NCI-H345 treated with DMSO at 0.1 percent for 48 hours (cell line): ENCODE data around the gene ZNF823.

Source experiments
- DNase-seq: peaks from one replicate; lab custom pipeline; 2025; ENCODE audit not compliant: unreplicated experiment; lab: John Stamatoyannopoulos, UW

ZNF823 gene

DNA sequence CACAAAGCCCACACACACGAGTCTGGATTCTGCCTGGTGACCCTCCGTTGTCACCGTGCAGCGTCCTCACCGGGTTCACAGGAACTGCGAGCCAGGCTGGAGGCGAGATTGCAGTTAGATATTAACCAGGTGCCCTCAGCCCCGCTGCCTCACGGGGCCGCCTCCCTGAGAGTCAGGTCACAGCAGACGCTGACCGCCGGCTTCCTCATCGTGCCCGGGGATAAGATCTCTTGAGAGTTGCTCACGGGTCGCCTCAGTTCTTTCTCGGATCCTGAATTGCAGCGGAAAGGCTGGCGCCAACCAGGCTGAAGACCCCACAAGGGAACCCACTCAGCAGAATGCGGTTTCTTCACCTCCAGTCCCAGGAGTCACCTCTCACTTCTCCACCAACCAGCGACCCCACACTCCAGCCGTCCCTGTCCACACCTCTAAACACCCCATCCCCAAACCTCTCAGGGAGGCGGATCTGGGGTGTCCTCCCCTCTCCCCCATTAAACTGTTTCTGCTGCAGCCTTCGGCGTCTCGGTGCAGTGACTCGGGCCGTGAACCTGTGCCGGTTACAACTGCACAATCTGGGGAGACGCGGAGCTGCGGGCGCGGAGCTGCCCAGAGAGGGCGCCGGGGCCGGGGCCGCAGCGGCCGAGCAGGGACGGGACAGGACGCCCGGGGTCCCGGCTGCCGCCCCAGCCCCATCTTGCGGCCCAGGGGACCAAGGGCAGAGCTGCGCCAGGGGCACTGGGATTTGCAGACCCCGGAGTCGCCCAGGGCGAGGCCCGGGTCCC, 591 bp downstream of the ZNF823 start:
- DNase-seq = no peak

DNA sequence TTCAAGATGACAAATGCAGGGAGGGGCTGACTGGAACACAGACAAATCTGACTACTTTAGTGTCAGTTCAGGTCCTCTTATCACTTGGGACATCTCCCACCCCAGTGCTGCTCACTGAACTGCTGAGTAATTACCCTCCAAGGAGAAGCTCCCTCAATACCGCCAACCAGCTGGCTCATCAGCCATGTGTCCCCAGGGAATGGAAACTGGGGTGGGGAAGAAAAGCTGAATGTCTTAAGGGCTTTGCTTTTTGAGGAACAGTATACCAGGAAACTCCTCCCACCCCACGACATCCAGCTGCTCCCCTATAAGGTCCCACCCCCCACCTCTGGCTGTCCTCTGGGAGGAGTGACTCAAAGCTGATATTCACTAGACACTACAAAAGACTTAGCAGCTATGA, 2.0 kb downstream of the ZNF823 start:
- no peak for DNase-seq

DNA sequence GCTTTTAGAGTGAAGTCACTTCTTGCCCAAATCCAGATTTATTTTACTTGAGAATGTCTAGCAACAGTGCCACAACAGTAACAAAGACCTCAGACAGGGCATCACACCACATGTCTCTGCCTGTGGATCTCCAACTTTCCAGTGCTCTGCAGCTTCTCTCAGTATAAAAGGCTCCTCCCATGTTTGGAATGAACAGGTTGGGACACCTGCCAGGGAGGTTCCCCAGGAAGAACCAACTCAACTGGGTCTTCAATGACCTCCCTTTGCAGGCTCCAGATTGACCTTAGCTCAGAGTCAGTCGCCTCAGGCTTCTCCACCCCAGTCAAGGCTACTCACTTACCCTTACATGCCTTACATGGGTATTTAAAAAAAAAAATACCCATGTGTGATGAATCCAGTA, 3.4 kb downstream of the ZNF823 start:
- no peak for DNase-seq

DNA sequence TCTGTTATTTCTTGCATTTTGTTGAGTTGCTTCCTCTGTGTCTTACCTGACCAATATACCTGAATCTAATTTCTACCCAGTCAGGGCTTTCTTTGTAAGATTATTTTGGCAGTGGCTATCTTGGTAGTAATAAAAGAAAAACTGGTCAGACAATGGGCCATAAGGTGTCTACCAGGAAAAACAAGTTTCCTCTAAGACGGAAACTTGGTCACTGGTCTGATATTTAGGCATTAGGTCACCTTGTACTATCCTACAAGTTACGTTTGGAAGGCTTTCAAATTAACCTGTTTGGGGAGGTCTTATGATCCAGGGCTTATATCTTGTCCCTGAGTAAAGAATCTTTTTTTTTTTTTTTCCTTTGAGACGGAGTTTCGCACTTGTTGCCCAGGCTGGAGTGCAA, 9.2 kb downstream of the ZNF823 start:
- no peak for DNase-seq

DNA sequence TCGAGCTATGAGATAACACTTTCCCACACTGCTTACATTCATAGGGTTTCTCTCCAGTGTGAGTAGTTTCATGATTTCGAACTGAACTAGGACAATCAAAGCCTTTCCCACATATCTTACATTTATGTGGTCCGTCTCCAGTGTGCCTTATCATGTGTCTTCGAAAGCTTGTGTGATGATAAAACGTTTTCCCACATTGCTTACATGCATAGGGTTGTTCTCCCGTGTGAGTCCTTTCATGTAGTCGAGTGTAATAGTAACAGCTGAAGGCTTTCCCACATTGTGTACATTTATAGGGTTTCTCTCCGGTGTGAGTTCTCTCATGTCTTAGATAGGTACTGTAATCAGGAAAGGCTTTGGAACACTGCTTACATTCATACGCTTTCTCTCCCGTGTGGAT, 16.3 kb downstream of the ZNF823 start:
- no peak for DNase-seq

DNA sequence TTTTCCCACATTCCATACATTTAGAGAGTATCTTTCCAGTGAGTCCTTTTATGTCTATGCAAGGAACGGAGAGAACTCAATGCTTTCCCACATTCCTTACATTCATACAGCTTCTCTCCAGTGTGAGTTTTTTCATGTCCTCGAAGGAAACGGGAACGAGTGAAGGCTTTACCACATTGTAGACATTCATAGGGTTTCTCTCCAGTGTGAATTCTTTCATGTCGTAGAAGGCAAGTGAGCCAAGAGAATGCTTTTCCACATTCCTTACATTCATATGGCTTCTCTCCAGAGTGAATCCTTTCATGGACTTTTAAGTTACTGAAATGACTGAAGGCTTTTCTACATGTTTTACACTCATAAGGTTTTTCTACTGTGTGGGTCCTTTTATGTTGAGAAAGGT, 17.1 kb downstream of the ZNF823 start:
- no peak for DNase-seq

GRCh38 chr19:11710313-11710712, 28.4 kb downstream of the ZNF823 start:
- no peak for DNase-seq

DNA sequence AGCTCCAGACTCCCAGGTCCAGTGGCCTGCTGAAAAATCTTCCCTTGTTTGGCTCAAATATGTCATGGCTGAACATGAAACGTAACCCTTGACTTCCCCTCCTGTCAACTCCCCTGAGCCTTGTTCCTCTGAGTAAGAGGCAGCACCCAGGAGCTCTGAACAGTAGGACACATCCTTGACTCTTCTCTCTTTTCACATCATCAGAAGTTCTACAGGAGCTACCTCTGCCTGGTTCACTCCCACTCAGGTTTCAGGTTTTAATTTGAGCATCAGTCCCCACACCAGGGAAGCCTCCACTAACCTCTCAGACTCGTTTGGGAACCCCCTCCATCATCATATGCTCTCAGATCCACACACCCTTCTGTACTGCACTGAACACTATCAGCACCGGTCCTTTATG, 30.3 kb downstream of the ZNF823 start:
- DNase-seq = no peak

DNA sequence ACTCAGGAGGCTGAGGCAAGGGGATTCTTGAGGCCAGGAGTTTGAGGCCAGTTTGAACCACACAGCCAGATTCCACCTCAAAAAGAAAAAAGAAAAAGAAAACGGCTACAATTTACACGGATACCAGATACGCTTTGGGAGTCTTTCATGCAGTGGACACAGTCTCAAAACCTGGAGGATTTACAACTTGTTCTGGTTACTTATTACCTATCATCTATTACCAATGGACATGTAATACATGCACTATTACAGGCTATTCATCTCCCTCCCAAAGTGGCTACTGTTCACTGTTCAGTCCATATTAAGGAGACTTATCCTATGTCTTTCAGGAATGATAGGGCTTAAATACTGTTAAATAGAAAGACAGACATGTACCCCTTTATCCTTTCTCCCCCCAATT, 33.3 kb downstream of the ZNF823 start:
- DNase-seq = no peak

- DNase-seq = no peak
These were observed 34.1 kb downstream of the ZNF823 start for GRCh38 chr19:11704626-11705025.

DNA sequence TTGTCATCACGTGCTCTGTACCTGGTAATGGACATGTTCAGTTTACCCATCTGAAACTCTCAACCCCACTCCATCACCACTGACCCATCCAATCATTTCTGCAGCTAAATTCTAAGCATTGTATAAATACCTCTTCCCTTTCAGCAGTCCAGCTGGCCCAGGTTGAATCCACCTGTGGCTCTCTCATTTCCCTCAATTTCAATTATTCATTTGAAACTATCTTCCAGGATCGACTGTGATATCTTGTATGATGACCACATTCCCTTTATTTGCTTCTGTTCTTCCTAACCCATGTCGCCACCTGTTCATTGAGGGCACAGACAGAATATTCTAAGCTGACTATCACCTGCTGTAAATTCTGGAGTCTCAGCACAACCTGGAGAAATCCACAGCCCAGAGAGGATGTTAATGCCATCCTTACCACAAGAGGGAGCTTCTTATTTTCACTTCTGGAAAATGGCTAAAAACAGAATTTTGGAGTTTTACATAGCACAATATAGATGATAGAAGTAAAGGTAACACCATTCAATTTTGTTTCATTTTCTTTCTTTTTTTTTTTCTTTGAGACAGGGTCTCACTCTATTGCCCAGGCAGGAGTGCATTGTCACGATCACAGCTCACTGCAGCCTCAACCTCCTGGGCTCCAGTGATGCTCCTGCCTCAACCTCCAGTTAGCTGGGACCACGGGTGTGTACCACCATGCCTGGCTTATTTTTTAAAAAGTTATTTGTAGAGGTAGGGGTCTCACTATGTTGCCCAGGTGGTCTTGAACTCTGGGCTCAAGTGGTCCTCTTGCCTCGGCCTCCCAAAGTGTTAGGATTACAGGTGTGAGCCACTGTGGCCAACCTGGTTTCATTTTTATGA, 38.6 kb downstream of the ZNF823 start:
- no peak for DNase-seq

GRCh38 chr19:11698231-11698630, 40.5 kb downstream of the ZNF823 start:
- no peak for DNase-seq

DNA sequence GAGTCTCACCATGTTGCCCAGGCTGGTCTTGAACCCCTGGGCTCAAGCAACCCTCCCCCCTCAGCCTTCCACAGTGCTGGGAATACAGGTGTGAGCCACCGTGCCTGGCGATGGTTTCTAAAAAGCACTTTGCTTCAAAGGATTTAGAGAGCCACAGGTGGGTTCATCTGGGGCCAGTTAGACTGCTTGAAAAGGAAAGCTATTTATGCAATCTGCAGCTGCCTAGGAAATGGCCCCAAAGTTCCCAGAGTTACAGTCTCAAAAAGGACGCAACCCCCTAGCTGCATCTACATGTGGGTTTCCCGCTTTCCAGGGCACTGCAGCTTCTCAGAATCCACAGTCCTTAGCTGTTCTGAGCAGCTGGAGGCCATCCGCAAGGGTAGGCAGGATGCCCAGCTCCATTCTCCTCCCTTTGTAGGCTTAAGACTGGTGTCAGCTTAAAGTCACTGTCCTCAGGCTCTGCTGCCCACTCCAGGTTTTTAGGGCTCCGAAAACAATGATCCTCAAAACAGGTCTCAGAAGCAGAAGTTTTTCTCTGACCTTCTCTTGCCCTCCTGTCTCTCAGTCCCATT, 41.4 kb downstream of the ZNF823 start:
- DNase-seq = no peak

GRCh38 chr19:11694533-11695439, 44.0 kb downstream of the ZNF823 start:
- peak; percentile 45 for DNase-seq

GRCh38 chr19:11693505-11694499, 44.9 kb downstream of the ZNF823 start:
- no peak for DNase-seq

DNA sequence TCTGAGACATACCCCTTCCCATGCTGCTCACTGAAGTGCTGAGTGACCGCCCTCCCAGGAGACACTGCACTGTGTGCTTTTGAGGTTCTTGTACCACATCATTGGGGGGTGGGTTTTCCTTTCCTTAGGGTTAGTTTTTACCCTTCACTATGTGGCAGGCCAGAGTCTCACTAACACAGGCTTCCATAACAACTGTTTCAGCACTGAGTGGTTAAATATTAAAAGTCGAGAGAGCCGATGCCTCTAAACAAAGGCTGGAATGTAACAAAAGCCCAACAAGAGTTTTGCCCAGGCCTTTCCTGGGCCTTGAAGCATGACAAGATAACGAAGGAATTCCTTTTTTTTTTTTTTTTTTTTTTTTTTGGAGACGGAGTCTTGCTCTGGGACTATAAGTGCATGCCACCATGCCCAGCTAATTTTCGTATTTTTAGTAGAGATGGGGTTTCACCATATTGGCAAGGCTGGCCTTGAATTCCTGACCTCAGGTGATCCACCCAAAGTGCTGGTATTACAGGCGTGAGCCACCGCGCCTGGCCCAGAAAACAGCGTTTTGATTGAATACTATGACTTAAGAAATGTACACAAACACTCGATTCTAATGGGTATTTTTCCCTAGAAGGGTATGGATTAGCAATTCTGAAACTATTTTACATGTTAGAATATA, 46.5 kb downstream of the ZNF823 start:
- DNase-seq = no peak

DNA sequence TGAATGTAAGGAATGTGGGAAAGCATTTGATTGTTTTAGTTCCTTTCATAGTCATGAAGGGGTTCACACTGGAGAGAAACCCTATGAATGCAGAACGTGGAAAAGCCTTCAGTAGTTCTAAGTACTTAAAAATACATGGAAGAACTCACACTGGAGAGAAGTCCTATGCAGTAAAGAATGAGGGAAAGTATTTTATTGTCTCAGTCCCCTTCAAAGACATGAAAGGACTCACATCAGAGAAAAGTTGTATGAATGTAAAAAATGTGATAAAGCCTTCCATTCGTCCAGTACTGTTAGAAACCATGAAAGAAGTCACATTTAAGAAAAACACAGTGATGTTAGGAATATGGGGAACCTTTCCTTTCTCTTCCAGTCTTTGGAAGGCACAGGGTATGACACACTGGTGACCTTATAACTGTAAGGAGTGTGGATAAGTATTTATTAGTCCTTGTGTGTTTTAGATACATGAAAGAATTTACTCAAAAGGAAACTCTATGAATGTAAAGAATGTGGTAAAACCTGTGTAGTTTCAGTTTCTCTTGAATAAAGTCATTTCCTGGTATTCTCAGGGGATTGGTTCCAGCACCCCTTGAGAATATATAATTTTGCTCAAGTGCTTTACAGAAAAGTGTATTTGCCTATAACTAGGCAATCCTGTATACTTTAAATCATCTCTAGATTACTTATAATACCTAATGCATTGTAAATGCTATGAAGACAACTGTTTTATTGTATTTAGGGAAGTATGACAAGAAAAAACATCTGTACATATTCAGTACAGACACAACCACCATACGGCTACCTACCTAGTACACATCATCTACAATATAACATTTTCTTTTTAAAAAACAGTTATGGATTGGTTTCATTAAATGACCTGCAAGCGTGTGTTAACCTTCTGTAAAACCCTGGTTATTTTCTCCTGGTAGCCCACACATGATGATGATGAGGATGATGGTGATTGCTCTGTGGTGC, 52.8 kb downstream of the ZNF823 start:
- no peak for DNase-seq
